Measurements from ENCODE around the gene CD84.

- TF ChIP-seq, protein P1, sequence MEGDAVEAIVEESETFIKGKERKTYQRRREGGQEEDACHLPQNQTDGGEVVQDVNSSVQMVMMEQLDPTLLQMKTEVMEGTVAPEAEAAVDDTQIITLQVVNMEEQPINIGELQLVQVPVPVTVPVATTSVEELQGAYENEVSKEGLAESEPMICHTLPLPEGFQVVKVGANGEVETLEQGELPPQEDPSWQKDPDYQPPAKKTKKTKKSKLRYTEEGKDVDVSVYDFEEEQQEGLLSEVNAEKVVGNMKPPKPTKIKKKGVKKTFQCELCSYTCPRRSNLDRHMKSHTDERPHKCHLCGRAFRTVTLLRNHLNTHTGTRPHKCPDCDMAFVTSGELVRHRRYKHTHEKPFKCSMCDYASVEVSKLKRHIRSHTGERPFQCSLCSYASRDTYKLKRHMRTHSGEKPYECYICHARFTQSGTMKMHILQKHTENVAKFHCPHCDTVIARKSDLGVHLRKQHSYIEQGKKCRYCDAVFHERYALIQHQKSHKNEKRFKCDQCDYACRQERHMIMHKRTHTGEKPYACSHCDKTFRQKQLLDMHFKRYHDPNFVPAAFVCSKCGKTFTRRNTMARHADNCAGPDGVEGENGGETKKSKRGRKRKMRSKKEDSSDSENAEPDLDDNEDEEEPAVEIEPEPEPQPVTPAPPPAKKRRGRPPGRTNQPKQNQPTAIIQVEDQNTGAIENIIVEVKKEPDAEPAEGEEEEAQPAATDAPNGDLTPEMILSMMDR (IDR thresholded peaks at IDR 0.05; ENCODE audit: low read depth, low read length) = no peak
- no peak for TF ChIP-seq MAX (IDR thresholded peaks at IDR 0.05; ENCODE audit: low read depth, low read length)
- no peak for TF ChIP-seq MYC (IDR thresholded peaks at IDR 0.05; ENCODE audit: low read depth, low read length)
- TF ChIP-seq POLR2A (IDR thresholded peaks at IDR 0.05; ENCODE audit: extremely low read depth, insufficient read length) = no peak
These were observed 1.6 kb downstream of the CD84 start for GRCh38 chr1:160577671-160578070.
